IgD-negative memory B cell (primary cell): ENCODE measurements around the gene ARHGEF10L. TPM values are rescaled to one million over a fixed set of nuclear protein-coding genes. Genes with fewer than 3 reads are reported as not detected.

Experiments used
- H3K27ac Mint-ChIP-seq, 3 donors: one replicate each; pipeline ENCODE4 v1.8.0; 2020 to 2022; ENCODE audit warnings: mild to moderate bottlenecking in 3 of 3, mixed read lengths in 3 of 3, moderate library complexity in 1 of 3
- H3K27me3 Mint-ChIP-seq: one replicate; pipeline ENCODE4 v1.8.0; 2021; ENCODE audit warnings: mixed read lengths
- H3K36me3 Mint-ChIP-seq: one replicate; pipeline ENCODE4 v1.8.0; 2020; ENCODE audit warnings: mild to moderate bottlenecking, mixed read lengths
- H3K4me1 Mint-ChIP-seq, 3 donors: one replicate each; pipeline ENCODE4 v1.8.0; 2020 to 2022; ENCODE audit warnings: mixed read lengths in 3 of 3, mild to moderate bottlenecking in 1 of 3
- H3K4me3 Mint-ChIP-seq, 4 donors: one replicate each; pipeline ENCODE4 v1.8.0; 2020 to 2022; ENCODE audit warnings: mild to moderate bottlenecking in 4 of 4, mixed read lengths in 4 of 4, moderate library complexity in 3 of 4
- H3K9me3 Mint-ChIP-seq, 3 donors: one replicate each; pipeline ENCODE4 v1.8.0; 2020 to 2021; ENCODE audit warnings: mixed read lengths in 3 of 3, mild to moderate bottlenecking in 1 of 3
- polyA plus RNA-seq: library from polyadenylated mRNA; unstranded; fragments of 300-500 nt; fragmentation: Illumina TruSeq; gene quantifications from one replicate; pipeline ENCODE4 v1.2.3, GENCODE V29; 2021

Gene ARHGEF10L
- polyA plus RNA-seq, 1 donor from 2014 or later = not detected

GRCh38 chr1:17581389-17582123 lies 42.1 kb downstream of the ARHGEF10L start:
- peaks cover 2% of the 10 kb centered on the region for H3K27me3 Mint-ChIP-seq
- no peaks in the 10 kb centered on the region for H3K9me3 Mint-ChIP-seq
- H3K36me3 Mint-ChIP-seq = peaks cover 2% of the 10 kb centered on the region
- H3K4me3 Mint-ChIP-seq = no peak overlapping the region
- H3K27ac Mint-ChIP-seq = peak overlapping the region in 2 of 3 donors; percentile 74 to 88
- H3K4me1 Mint-ChIP-seq = peaks cover 0 to 5% (median 0%) of the 10 kb centered on the region in 3 donors

- no peak overlapping the region for H3K27ac Mint-ChIP-seq
- peaks cover 0 to 5% (median 0%) of the 10 kb centered on the region in 3 donors for H3K4me1 Mint-ChIP-seq
- H3K4me3 Mint-ChIP-seq = no peak overlapping the region
- no peaks in the 10 kb centered on the region for H3K9me3 Mint-ChIP-seq
- peaks cover 2% of the 10 kb centered on the region for H3K36me3 Mint-ChIP-seq
- peaks cover 2% of the 10 kb centered on the region for H3K27me3 Mint-ChIP-seq
Observed at GRCh38 chr1:17582124-17582774, 42.8 kb downstream of the ARHGEF10L start.

- Mint-ChIP-seq H3K4me3 (no peak overlapping the region), H3K9me3 (no peaks in the 10 kb centered on the region), H3K4me1 (peaks cover 0 to 5% (median 0%) of the 10 kb centered on the region in 3 donors)
Observed at GRCh38 chr1:17584539-17584938, 45.0 kb downstream of the ARHGEF10L start.

GRCh38 chr1:17585266-17585987 lies 45.9 kb downstream of the ARHGEF10L start:
- Mint-ChIP-seq H3K9me3 (no peaks in the 10 kb centered on the region), H3K27me3 (no peaks in the 10 kb centered on the region), H3K4me3 (no peak overlapping the region), H3K4me1 (peaks cover 0 to 5% (median 0%) of the 10 kb centered on the region in 3 donors), H3K27ac (no peak overlapping the region), H3K36me3 (no peaks in the 10 kb centered on the region)

More at GRCh38 chr1:17584539-17584938, 45.0 kb downstream of the ARHGEF10L start:
- Mint-ChIP-seq H3K27ac (no peak overlapping the region), H3K36me3 (no peaks in the 10 kb centered on the region), H3K27me3 (no peaks in the 10 kb centered on the region)

- H3K4me1 Mint-ChIP-seq = peaks cover 0 to 2% (median 0%) of the 10 kb centered on the region in 3 donors
Observed at GRCh38 chr1:17586172-17586964, 46.9 kb downstream of the ARHGEF10L start.

GRCh38 chr1:17587693-17588047 lies 48.2 kb downstream of the ARHGEF10L start:
- H3K4me3 Mint-ChIP-seq = no peak overlapping the region
- no peaks in the 10 kb centered on the region for H3K4me1 Mint-ChIP-seq
- no peak overlapping the region for H3K27ac Mint-ChIP-seq
- H3K27me3 Mint-ChIP-seq = peaks cover 1% of the 10 kb centered on the region
- H3K9me3 Mint-ChIP-seq = no peaks in the 10 kb centered on the region
- no peaks in the 10 kb centered on the region for H3K36me3 Mint-ChIP-seq

More at GRCh38 chr1:17586172-17586964, 46.9 kb downstream of the ARHGEF10L start:
- Mint-ChIP-seq H3K9me3 (no peaks in the 10 kb centered on the region), H3K36me3 (no peaks in the 10 kb centered on the region), H3K27ac (no peak overlapping the region), H3K27me3 (no peaks in the 10 kb centered on the region), H3K4me3 (no peak overlapping the region)

GRCh38 chr1:17588048-17588871 lies 48.8 kb downstream of the ARHGEF10L start:
- Mint-ChIP-seq H3K27ac (no peak overlapping the region), H3K4me1 (no peaks in the 10 kb centered on the region), H3K9me3 (no peaks in the 10 kb centered on the region), H3K36me3 (no peaks in the 10 kb centered on the region), H3K27me3 (peaks cover 1% of the 10 kb centered on the region), H3K4me3 (no peak overlapping the region)

GRCh38 chr1:17591814-17592430 lies 52.4 kb downstream of the ARHGEF10L start:
- Mint-ChIP-seq H3K36me3 (no peaks in the 10 kb centered on the region), H3K4me3 (no peak overlapping the region), H3K27me3 (peaks cover 1% of the 10 kb centered on the region), H3K9me3 (no peaks in the 10 kb centered on the region), H3K27ac (no peak overlapping the region), H3K4me1 (no peaks in the 10 kb centered on the region)

GRCh38 chr1:17594026-17594425 lies 54.5 kb downstream of the ARHGEF10L start:
- no peak overlapping the region for H3K27ac Mint-ChIP-seq
- H3K9me3 Mint-ChIP-seq = no peaks in the 10 kb centered on the region
- no peaks in the 10 kb centered on the region for H3K4me1 Mint-ChIP-seq

GRCh38 chr1:17594690-17595601 lies 55.4 kb downstream of the ARHGEF10L start:
- no peaks in the 10 kb centered on the region for H3K9me3 Mint-ChIP-seq
- H3K36me3 Mint-ChIP-seq = no peaks in the 10 kb centered on the region
- peaks cover 1% of the 10 kb centered on the region for H3K27me3 Mint-ChIP-seq
- H3K4me1 Mint-ChIP-seq = no peaks in the 10 kb centered on the region
- H3K27ac Mint-ChIP-seq = no peak overlapping the region
- H3K4me3 Mint-ChIP-seq = peak overlapping the region in 1 of 4 donors; percentile 63

More at GRCh38 chr1:17594026-17594425, 54.5 kb downstream of the ARHGEF10L start:
- Mint-ChIP-seq H3K4me3 (no peak overlapping the region), H3K27me3 (peaks cover 1% of the 10 kb centered on the region), H3K36me3 (no peaks in the 10 kb centered on the region)

- Mint-ChIP-seq H3K9me3 (no peaks in the 10 kb centered on the region), H3K4me3 (no peak overlapping the region), H3K27me3 (peaks cover 1% of the 10 kb centered on the region), H3K36me3 (no peaks in the 10 kb centered on the region), H3K4me1 (no peaks in the 10 kb centered on the region), H3K27ac (no peak overlapping the region)
Observed at GRCh38 chr1:17595602-17595925, 56.1 kb downstream of the ARHGEF10L start.

- no peaks in the 10 kb centered on the region for H3K4me1 Mint-ChIP-seq
Observed at GRCh38 chr1:17596186-17596585, 56.7 kb downstream of the ARHGEF10L start.

More at GRCh38 chr1:17596186-17596585, 56.7 kb downstream of the ARHGEF10L start:
- peaks cover 1% of the 10 kb centered on the region for H3K27me3 Mint-ChIP-seq
- no peaks in the 10 kb centered on the region for H3K9me3 Mint-ChIP-seq
- H3K36me3 Mint-ChIP-seq = no peaks in the 10 kb centered on the region
- H3K4me3 Mint-ChIP-seq = no peak overlapping the region
- H3K27ac Mint-ChIP-seq = no peak overlapping the region
